Measurements from ENCODE around the gene U2AF2.

U2AF2 gene

DNA sequence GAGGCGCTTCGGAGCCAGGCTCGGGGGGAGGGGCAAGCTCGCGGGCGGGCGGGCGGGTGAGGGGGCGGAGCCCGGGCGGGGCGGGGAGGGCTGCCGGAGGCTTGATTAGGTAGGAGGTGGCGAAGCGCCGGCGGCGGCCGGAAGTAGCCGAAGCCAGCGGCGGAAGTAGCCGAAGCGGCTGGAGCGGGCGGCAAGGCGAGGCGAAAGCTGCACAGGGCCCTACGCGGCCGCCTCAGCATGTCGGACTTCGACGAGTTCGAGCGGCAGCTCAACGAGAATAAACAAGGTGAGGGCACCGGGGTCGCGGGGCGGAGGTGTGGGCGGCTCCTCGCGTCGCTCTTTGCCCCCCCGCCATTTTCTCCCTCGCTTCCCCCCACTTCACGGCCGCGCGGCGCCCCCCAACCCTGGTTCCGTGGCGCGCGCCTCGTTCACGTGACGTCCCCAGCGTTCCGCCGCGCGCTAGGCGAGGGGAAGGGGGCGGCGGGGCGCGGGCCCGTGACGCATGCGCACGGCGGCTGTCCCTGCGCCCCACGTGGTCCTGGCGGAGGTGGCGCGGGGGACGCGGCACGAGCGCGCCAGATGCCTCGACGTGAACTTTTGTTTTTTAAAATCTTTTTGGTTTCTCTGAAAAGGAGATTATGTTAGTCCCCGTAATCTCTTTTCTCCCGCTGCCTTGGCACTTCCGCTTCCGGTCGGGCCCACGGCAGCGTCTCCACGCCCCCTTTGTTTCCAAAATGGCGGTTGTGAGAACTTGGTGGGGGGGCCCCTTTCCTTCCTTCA lies at the start of gene U2AF2:
U2AF2 (plus strand) TSS at position 168 of the 780 bp plus-strand sequence; CDS start at position 238, 70 bp downstream.
- DNase-seq (ENCODE audit: extremely low read depth in 1 of 2, low read depth in 1 of 2) = peak; percentile 88 to 91

- peak; percentile 98 to 99 for DNase-seq (ENCODE audit: extremely low read depth in 1 of 2, low read depth in 1 of 2)
These were observed 49.6 kb upstream of the U2AF2 start for GRCh38 chr19:55605207-55605636.

- DNase-seq (ENCODE audit: extremely low read depth in 1 of 2, low read depth in 1 of 2) = peak; percentile 38 to 61
These were observed 49.0 kb upstream of the U2AF2 start, which contains the start of gene ZNF865 for GRCh38 chr19:55605637-55606470. Gene ZNF865, plus strand, starts transcription at chr19:55605647. Its CDS starts 7,972 bp downstream, at chr19:55613619.

DNA sequence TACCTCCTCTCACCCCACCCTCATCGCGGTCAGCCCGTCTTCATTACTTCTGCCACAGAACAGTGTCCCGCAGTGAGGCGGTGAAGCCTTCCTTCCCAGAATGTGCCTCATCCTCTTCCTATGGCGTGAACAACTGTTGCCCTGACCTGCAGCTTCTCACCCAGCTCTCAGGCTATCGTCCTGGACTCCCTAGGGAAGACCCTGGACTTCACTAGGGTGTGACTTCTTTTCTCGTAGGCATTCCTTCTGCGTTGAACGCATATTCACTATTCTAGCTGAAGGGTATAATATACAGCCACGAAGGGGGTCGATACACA lies 48.4 kb upstream of the U2AF2 start:
- no peak for DNase-seq (ENCODE audit: extremely low read depth in 1 of 2, low read depth in 1 of 2)

- DNase-seq (ENCODE audit: extremely low read depth in 1 of 2, low read depth in 1 of 2) = no peak
These were observed 48.0 kb upstream of the U2AF2 start for GRCh38 chr19:55606817-55607216.

GRCh38 chr19:55609326-55609725 lies 45.5 kb upstream of the U2AF2 start:
- DNase-seq (ENCODE audit: extremely low read depth in 1 of 2, low read depth in 1 of 2) = no peak

DNA sequence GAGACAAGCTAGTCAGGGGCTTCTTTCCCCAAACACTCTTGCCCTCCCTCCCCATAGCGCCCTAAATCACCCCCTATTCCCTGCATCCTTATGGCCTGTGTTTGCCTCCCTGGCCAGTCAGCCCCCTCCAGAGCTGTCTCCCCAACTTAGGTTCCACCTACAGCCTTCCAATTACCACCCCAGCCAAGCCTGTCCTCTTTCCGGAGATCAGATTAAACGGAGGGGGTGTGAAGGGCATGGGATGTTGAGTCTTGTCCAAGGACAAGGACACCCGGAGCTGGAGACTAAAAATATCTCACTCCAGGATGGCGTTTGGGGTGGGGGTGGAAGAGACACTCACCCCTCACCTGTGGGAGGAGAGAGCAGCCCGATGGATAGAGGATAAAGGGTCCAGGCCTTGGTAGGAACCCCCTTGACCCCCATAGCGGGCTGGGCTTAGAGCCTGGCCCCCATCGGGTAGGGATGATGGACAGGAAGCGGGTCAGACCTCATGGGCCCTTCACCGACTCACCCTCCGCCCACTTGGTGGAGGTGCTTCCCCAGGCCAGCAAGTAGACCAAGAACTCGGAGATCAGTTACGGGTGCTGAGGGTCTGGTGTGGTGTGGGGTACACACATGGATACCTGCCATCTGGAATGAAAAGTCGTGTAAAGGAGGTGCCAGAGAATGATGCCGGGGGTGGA lies 43.4 kb upstream of the U2AF2 start:
- DNase-seq (ENCODE audit: extremely low read depth in 1 of 2, low read depth in 1 of 2) = no peak

- DNase-seq (ENCODE audit: extremely low read depth in 1 of 2, low read depth in 1 of 2) = no peak
These were observed 42.7 kb upstream of the U2AF2 start for GRCh38 chr19:55611983-55612645.

DNA sequence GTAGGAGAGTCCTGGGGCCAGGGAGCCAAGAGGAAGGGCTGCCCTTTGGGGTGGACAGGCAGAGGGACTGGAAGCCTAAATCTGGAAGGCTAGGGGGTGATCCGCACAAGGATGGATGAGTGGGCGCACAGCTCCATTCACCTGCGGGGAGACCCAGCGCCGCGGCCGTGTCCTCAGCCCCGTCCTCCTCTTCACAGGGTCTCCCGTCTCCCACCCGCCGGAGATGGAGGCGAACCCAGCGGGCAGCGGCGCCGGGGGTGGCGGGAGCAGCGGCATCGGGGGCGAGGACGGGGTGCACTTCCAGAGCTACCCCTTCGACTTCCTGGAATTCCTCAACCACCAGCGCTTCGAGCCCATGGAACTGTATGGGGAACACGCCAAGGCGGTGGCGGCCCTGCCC lies 41.4 kb upstream of the U2AF2 start:
- no peak for DNase-seq (ENCODE audit: extremely low read depth in 1 of 2, low read depth in 1 of 2)

DNA sequence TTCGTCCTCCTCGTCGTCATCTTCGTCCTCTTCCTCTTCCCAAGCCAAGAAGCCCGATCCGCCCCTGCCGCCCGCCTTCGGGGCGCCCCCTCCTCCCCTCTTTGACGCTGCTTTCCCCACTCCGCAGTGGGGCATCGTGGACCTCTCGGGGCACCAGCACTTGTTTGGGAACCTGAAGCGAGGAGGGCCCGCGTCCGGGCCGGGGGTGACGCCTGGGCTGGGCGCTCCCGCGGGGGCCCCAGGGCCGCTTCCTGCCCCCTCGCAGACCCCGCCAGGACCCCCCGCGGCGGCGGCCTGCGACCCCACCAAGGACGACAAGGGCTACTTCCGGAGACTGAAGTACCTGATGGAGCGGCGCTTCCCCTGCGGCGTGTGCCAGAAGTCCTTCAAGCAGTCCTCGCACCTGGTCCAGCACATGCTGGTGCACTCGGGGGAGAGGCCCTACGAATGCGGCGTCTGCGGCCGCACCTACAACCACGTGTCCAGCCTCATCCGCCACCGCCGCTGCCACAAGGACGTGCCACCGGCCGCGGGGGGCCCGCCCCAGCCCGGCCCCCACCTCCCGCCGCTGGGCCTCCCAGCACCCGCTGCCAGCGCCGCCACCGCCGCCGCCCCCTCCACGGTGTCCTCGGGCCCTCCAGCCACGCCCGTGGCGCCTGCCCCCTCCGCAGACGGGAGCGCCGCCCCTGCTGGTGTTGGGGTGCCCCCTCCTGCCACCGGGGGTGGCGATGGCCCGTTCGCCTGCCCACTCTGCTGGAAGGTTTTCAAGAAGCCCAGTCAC lies 40.7 kb upstream of the U2AF2 start:
- no peak for DNase-seq (ENCODE audit: extremely low read depth in 1 of 2, low read depth in 1 of 2)

DNA sequence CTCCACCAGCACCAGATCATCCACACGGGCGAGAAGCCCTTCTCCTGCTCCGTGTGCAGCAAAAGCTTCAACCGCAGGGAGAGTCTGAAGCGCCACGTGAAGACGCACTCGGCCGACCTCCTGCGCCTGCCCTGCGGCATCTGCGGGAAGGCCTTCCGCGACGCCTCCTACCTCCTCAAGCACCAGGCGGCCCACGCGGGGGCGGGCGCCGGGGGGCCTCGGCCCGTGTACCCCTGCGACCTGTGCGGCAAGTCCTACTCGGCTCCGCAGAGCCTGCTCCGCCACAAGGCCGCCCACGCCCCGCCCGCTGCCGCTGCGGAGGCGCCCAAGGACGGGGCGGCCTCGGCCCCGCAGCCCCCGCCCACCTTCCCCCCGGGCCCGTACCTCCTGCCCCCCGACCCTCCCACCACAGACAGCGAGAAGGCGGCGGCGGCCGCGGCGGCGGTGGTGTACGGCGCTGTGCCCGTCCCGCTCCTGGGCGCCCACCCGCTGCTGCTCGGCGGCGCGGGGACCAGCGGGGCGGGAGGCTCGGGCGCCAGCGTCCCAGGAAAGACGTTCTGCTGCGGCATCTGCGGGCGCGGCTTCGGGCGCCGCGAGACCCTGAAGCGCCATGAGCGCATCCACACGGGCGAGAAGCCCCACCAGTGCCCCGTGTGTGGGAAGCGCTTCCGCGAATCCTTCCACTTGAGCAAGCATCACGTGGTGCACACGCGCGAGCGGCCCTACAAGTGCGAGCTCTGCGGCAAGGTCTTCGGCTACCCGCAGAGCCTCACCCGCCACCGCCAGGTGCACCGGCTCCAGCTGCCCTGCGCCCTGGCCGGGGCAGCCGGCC lies 39.9 kb upstream of the U2AF2 start:
- no peak for DNase-seq (ENCODE audit: extremely low read depth in 1 of 2, low read depth in 1 of 2)

GRCh38 chr19:55615543-55616394 lies 39.1 kb upstream of the U2AF2 start:
- no peak for DNase-seq (ENCODE audit: extremely low read depth in 1 of 2, low read depth in 1 of 2)

- DNase-seq (ENCODE audit: extremely low read depth in 1 of 2, low read depth in 1 of 2) = no peak
These were observed 38.4 kb upstream of the U2AF2 start for GRCh38 chr19:55616395-55616875.

DNA sequence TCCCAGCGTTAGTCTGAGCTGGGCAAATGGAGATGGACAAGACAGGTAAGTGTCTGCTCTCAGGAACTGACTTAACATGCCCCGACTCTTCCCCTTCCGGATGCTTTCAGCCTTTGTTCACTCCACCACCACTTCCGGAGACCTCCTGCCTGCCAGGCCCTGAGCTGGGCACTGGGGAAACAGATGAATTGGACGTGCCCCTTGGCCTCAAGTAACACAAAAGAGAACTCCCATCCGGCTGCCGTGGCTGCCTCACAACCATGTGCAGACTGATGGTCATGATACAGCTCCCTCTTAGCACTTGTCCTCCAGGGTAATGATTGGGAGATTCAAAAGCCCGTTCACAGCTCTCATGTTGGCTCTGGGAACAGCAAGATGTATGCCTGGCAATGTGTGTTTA lies 37.4 kb upstream of the U2AF2 start:
- no peak for DNase-seq (ENCODE audit: extremely low read depth in 1 of 2, low read depth in 1 of 2)

- DNase-seq (ENCODE audit: extremely low read depth in 1 of 2, low read depth in 1 of 2) = no peak
These were observed 36.4 kb upstream of the U2AF2 start for GRCh38 chr19:55618426-55618825.

DNA sequence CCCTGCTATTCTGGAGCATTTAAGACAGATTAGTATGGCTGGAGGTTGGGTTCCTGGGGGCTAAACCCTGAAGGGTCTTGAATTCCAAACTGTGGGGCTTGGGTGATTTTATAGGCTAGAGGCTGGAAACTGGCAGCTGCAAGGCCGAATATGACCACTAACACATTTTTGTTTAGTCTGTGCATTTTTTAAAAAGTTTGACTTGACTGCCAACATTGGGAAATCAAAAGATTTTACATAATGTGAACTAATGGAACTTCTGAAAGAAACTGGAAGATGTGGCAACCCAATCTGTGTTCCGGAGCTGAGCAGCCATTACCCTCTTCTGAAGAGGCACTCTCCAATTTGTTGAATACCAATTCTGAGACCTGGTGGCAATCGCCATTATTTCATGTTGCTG lies 35.5 kb upstream of the U2AF2 start:
- no peak for DNase-seq (ENCODE audit: extremely low read depth in 1 of 2, low read depth in 1 of 2)

GRCh38 chr19:55620410-55621204 lies 34.2 kb upstream of the U2AF2 start:
- DNase-seq (ENCODE audit: extremely low read depth in 1 of 2, low read depth in 1 of 2) = no peak

Measured in stimulated activated CD8-positive, alpha-beta memory T cell treated with anti-CD3 and anti-CD28 coated beads, Interleukin-7, amount 100 ng/mL, for 48 hours (primary cell).